Measurements from ENCODE around the gene VWA3A. TPM values are rescaled to one million over a fixed set of nuclear protein-coding genes. Genes with fewer than 3 reads are reported as not detected.
A peak's percentile ranks its signal among the peaks of the same experiment; 100 is the strongest.
"Not testable (repeated sequence)": the region's sequence is repeated elsewhere in the genome, so short reads cannot be mapped to it uniquely, and the experiment has no call there.

Gene VWA3A, protein sequence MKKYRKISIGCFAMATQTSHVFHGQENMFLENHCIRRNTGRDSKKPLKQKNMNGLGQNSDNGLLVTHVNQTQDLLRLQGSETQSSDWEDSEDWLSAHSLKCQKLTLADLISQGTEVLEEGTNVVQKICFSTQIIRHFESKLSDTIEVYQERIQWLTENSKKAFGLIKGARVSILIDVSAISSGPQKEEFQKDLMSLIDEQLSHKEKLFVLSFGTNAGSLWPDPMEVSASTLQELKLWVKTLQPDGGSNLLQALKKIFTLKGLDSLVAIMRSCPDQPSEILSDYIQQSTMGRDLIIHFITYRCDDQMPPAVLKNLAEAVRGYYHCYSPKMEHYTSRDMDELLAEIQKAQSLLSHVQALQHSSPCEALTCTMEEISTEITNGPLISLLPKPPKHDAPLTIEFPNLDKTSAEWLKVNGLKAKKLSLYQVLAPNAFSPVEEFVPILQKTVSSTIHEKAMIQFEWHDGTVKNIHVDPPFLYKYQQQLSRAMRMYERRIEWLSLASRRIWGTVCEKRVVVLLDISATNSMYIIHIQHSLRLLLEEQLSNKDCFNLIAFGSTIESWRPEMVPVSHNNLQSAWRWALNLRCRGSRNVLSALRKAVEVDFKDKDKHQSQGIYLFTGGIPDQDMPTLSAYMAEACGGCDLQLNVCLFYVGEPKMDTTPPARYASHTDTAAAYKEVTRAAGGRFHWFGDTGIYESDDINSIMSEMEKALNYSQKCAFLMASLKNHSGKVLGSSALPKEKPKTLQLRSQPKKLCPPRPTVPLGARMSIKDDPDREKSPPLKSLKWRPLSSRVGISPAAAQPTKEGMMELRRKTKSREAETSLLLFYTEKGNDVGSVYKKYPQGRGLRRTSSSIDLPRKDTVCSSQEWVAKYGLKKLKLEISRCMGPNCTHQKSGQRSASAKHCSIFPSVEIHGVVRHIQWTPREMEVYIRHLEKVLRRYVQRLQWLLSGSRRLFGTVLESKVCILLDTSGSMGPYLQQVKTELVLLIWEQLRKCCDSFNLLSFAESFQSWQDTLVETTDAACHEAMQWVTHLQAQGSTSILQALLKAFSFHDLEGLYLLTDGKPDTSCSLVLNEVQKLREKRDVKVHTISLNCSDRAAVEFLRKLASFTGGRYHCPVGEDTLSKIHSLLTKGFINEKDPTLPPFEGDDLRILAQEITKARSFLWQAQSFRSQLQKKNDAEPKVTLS
- total RNA-seq (2014; rRNA removed) (not detected in 2 replicates), Bru-seq, nascent RNA (percentile 19 among the genes with signal in this experiment), BruChase-seq, experiment 1, labeled RNA remaining after a 6-hour chase (percentile 33 among the genes with signal in this experiment), BruChase-seq, experiment 2, labeled RNA remaining after a 2-hour chase (percentile 37 among the genes with signal in this experiment)
- long read RNA-seq, partial matches to known transcripts: 0 of 1 reads
- long read RNA-seq, other reads (novel, unspliced or antisense): 1 of 1 reads

DNA sequence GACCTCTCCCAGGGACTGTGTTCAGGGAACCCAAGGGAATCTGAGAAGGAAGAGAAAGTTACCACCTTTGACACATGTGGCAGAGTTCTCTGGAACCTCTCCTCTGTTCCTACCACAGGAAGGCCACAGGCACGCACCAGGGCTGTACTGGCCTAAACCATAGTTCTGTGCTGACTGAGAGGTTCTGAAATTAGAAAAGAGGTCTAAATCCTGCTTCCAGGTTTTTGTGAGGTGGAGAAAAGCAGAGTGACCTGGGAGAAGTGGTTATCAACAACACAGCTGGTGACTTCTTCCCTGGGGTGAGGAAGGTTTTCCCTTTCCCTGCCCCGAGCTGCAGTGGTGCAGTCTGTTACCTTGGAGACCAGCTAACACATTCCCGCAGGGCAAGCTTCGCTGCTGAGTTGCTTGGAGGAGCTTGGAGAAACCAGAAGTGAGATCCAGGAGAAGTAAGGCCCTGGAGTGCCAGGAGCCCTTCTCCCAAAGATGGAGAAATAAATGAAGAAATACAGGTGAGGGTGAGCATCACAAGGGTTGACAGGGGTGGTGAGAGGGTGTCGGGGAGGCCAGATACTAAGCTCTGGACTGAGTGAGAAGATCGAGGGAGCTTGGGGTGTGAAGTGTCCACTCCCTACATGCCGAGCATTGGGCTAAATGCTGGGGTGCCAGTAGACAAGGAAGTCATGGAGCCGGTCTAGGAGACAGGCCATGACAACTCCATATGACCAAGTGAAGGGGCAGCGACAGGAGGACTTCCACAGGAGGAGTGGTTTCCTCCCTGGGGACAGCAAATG lies at the start of gene VWA3A:
TSS of gene VWA3A (plus strand) at position 399 of the 791 bp plus-strand sequence. CDS start at position 496, 97 bp downstream.
- ATAC-seq (peak; percentile 58), DNase-seq (no peak)
- POLR2A ChIA-PET (ENCODE audit: unreplicated experiment): no interaction called here
- Histone ChIP-seq H3K9ac (ENCODE audit: low read length) (0 out of 2 replicates have a peak within 1 kb of the TSS, but pooled peaks have one; percentile 1), H3K4me1 (ENCODE audit: insufficient read depth, low read length) (peaks cover 9% of the 10 kb centered on the region; the same call in 1 of the 2 replicates), H2AFZ (ENCODE audit: low read length) (no peak within 1 kb of the TSS), H3K27me3 (ENCODE audit: low read length) (no peaks in the 10 kb centered on the region), H3K9me3 (ENCODE audit: low read length) (no peaks in the 10 kb centered on the region), H3K79me2 (ENCODE audit: low read length) (no peaks in the 10 kb centered on the region), H4K20me1 (ENCODE audit: low read length) (no peaks in the 10 kb centered on the region), H3K27ac (ENCODE audit: low read length) (peak within 1 kb of the TSS; percentile 63), H3F3A (ENCODE audit: low read length, unreplicated experiment) (no peaks in the 10 kb centered on the region), H3K4me2 (ENCODE audit: low read length) (no peak within 1 kb of the TSS), H3K9me2 (replicated peaks; ENCODE audit: low read length) (no peaks in the 10 kb centered on the region), H3K4me3 (ENCODE audit: low read length) (no peak within 1 kb of the TSS), H3K36me3 (ENCODE audit: low read depth, low read length) (no peaks in the 10 kb centered on the region)
- no peak for TF ChIP-seq EZH2 (IDR thresholded peaks at IDR 0.05; ENCODE audit: low read length, unreplicated experiment)
- TF ChIP-seq EZH2phosphoT487 (IDR thresholded peaks at IDR 0.05; ENCODE audit: borderline replicate concordance, low read length): no peak
- TF ChIP-seq, protein P1, sequence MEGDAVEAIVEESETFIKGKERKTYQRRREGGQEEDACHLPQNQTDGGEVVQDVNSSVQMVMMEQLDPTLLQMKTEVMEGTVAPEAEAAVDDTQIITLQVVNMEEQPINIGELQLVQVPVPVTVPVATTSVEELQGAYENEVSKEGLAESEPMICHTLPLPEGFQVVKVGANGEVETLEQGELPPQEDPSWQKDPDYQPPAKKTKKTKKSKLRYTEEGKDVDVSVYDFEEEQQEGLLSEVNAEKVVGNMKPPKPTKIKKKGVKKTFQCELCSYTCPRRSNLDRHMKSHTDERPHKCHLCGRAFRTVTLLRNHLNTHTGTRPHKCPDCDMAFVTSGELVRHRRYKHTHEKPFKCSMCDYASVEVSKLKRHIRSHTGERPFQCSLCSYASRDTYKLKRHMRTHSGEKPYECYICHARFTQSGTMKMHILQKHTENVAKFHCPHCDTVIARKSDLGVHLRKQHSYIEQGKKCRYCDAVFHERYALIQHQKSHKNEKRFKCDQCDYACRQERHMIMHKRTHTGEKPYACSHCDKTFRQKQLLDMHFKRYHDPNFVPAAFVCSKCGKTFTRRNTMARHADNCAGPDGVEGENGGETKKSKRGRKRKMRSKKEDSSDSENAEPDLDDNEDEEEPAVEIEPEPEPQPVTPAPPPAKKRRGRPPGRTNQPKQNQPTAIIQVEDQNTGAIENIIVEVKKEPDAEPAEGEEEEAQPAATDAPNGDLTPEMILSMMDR (conservative IDR thresholded peaks at IDR 0.05; ENCODE audit: low read depth, low read length): no peak
- intact Hi-C loops (cut with micrococcal nuclease): no loop called here
- no TSS peak for BruUV-seq (replicated peaks)
- CTCF ChIA-PET: no interaction called here

DNA sequence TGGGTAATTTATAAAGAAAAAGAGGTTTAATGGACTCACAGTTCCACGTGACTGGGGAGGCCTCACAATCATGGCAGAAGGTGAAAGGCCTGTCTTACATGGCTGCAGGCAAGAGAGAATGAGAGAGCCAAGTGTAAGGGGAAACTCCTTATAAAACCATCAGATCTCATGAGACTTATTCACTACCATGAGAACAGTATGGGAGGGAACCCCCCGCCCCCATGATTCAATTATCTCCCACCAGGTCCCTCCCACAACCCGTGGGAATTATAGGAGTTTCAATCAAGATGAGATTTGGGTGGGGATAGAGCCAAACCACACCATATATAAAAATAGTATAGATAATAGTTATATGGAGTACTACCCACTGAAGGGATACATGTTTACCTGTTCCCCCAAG lies 48.5 kb upstream of the VWA3A start:
- H3K4me2 ChIP-seq (ENCODE audit: low read length); POLR2A ChIA-PET (ENCODE audit: unreplicated experiment); H2AFZ ChIP-seq (ENCODE audit: low read length); H4K20me1 ChIP-seq (ENCODE audit: low read length); H3K27ac ChIP-seq (ENCODE audit: low read length); DNase-seq; H3K4me3 ChIP-seq (ENCODE audit: low read length); H3K9me3 ChIP-seq (ENCODE audit: low read length); H3K9ac ChIP-seq (ENCODE audit: low read length); H3F3A ChIP-seq (ENCODE audit: low read length, unreplicated experiment); H3K27me3 ChIP-seq (ENCODE audit: low read length); H3K4me1 ChIP-seq (ENCODE audit: insufficient read depth, low read length); H3K36me3 ChIP-seq (ENCODE audit: low read depth, low read length); CTCF ChIA-PET; ATAC-seq; H3K9me2 ChIP-seq (replicated peaks; ENCODE audit: low read length); BruUV-seq (replicated peaks): not testable (repeated sequence)
- intact Hi-C loops (cut with micrococcal nuclease): loop anchor here (5.0 kb wide), 1 partner anchor 33 kb away; no protein-coding TSS in a partner anchor
- H3K79me2 ChIP-seq (ENCODE audit: low read length): peaks cover 30% of the 10 kb centered on the region

DNA sequence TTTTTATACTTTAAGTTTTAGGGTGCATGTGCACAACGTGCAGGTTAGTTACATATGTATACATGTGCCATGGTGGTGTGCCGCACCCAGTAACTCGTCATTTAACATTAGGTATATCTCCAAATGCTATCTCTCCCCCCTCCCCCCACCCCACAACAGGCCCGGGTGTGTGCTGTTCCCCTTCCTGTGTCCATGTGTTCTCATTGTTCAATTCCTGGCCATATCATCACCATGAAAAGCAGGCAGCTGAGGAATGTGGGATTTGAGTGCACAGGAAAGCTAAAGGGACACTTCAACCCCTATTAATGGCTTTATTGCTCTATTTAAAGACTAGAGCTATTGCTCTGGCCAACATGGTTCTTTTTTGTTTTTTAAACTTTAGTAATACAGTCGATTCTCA lies 46.5 kb upstream of the VWA3A start:
- H3K27ac ChIP-seq (ENCODE audit: low read length); H3K9ac ChIP-seq (ENCODE audit: low read length); ATAC-seq; H3F3A ChIP-seq (ENCODE audit: low read length, unreplicated experiment); H3K9me3 ChIP-seq (ENCODE audit: low read length); BruUV-seq (replicated peaks); H3K9me2 ChIP-seq (replicated peaks; ENCODE audit: low read length); H3K4me1 ChIP-seq (ENCODE audit: insufficient read depth, low read length); H3K36me3 ChIP-seq (ENCODE audit: low read depth, low read length); H2AFZ ChIP-seq (ENCODE audit: low read length); DNase-seq; POLR2A ChIA-PET (ENCODE audit: unreplicated experiment); CTCF ChIA-PET; H3K4me2 ChIP-seq (ENCODE audit: low read length); H4K20me1 ChIP-seq (ENCODE audit: low read length); H3K4me3 ChIP-seq (ENCODE audit: low read length); H3K27me3 ChIP-seq (ENCODE audit: low read length); intact Hi-C loops (cut with micrococcal nuclease): not testable (repeated sequence)
- peaks cover 47% of the 10 kb centered on the region for H3K79me2 ChIP-seq (ENCODE audit: low read length)
